Retinal pigment epithelial cell (primary cell): Measurements from ENCODE around the gene LDLRAD3.

Experiments used
- DNase-seq: peaks from one replicate; pipeline ENCODE4 v3.0.0-alpha.2; 2010; ENCODE audit warnings: low read depth
- H3K4me3 ChIP-seq: 2 replicates; pipeline ENCODE4 v1.5.1; 2011; ENCODE audit warnings: mild to moderate bottlenecking, low read length, control low read depth, moderate library complexity
- TF ChIP-seq, protein P1 (sequence below): conservative IDR thresholded peaks from 2 replicates; pipeline ENCODE4 v1.5.1; 2011; ENCODE audit warnings: low read depth, low read length, control low read depth, inconsistent platforms

The LDLRAD3 gene

GRCh38 chr11:36151933-36152580 lies 208.2 kb downstream of the LDLRAD3 start:
- TF ChIP-seq, protein P1, sequence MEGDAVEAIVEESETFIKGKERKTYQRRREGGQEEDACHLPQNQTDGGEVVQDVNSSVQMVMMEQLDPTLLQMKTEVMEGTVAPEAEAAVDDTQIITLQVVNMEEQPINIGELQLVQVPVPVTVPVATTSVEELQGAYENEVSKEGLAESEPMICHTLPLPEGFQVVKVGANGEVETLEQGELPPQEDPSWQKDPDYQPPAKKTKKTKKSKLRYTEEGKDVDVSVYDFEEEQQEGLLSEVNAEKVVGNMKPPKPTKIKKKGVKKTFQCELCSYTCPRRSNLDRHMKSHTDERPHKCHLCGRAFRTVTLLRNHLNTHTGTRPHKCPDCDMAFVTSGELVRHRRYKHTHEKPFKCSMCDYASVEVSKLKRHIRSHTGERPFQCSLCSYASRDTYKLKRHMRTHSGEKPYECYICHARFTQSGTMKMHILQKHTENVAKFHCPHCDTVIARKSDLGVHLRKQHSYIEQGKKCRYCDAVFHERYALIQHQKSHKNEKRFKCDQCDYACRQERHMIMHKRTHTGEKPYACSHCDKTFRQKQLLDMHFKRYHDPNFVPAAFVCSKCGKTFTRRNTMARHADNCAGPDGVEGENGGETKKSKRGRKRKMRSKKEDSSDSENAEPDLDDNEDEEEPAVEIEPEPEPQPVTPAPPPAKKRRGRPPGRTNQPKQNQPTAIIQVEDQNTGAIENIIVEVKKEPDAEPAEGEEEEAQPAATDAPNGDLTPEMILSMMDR: no peak
- no peak overlapping the region for H3K4me3 ChIP-seq
- DNase-seq: no peak

GRCh38 chr11:36153551-36153950 lies 209.7 kb downstream of the LDLRAD3 start:
- TF ChIP-seq, protein P1: no peak
- no peak for DNase-seq
- no peak overlapping the region for H3K4me3 ChIP-seq

GRCh38 chr11:36155124-36155561 lies 211.3 kb downstream of the LDLRAD3 start:
- TF ChIP-seq, protein P1: no peak
- no peak overlapping the region for H3K4me3 ChIP-seq
- DNase-seq: no peak

- TF ChIP-seq, protein P1: no peak
These were observed 211.9 kb downstream of the LDLRAD3 start for GRCh38 chr11:36155770-36156160.

DNA sequence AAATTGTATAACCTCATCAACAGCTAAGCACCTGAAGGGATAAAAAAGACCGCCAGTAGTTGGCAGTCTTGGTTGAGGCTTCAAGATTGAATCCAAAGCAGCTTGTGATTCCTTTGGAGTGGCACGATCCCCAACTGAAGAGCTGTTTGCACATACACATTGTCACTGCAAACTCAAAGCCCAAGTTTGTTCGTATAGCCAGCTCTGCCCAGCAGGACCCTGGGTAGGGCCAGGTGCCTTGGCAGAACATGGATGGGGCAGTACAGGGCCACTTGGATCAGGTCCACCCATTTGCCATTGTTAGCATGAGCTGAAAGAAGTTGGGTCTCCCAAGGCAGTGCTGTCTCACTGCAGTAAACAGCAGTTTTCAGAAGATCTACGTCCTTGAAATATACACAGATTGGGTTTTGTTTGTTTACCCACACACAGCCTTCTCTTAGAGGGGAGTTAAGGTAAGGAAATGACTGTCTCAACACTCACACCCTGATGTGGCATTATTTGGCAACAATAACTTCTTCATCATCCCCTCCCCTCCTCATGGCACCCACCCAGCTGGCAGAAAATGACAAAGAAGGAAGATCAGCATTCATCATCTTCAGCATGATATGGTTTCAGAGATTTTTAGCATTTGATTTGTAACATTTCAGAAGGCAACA lies 212.4 kb downstream of the LDLRAD3 start:
- no peak for DNase-seq
- TF ChIP-seq, protein P1: peak; percentile 13
- no peak overlapping the region for H3K4me3 ChIP-seq

More at GRCh38 chr11:36155770-36156160, 211.9 kb downstream of the LDLRAD3 start:
- H3K4me3 ChIP-seq: no peak overlapping the region
- DNase-seq: no peak

DNA sequence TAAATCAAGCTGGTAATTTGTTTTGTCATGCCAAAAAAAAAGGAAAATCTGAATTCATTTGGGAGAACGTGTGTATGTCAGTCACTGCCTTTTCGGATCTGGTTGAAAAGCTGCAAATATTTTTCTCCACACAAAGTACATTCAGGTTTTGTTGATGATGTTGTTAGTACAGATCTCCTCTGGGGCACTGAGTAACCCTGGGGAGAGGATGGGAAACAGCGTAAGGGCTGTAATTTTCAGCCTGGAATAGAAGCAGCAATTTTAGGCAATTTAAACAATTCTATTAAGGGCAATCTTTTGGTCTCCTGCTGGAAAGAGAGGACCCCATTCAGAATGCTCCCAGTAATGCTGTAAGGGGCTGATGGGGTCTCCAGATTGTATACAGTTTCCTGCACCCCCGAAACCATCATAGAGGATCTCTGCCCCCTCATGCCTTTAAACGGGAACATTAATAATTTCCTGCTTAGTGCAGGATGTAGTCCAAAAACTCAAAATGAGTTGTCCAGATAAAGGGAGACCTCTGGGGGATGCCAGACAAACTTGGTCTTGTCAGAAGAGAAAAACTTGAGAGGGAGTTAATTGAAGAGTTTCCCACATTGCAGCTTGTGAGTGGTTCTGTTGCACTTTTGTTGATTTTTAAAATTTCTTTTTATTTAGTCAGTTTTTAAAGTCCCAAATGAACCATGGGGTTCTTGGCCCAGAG lies 213.1 kb downstream of the LDLRAD3 start:
- no peak for DNase-seq
- no peak overlapping the region for H3K4me3 ChIP-seq
- TF ChIP-seq, protein P1: no peak
